Activated T-helper 1 cell treated with anti-CD3 and anti-CD28 coated beads, Interleukin-2, amount 50 U/mL, for 16 hours (primary cell): ENCODE measurements around the gene TYROBP.
A peak's percentile ranks its signal among the peaks of the same experiment; 100 is the strongest.
"Not testable (repeated sequence)": the region's sequence is repeated elsewhere in the genome, so short reads cannot be mapped to it uniquely, and the experiment has no call there.

Experiments used
- DNase-seq, 2 donors: peaks; one replicate each; pipeline ENCODE4 v3.0.0-alpha.2; 2020; ENCODE audit warnings: low read depth in 1 of 2, low spot score in 1 of 2

TYROBP gene

GRCh38 chr19:35901854-35902661 is 6.0 kb downstream of the TYROBP start, which contains the start of gene HCST:
TSS of gene HCST (plus strand) at chr19:35902529. CDS start at chr19:35902594, 65 bp downstream.
- peak in 1 of 2 donors; percentile 13 for DNase-seq

GRCh38 chr19:35901055-35901644 is 6.9 kb downstream of the TYROBP start:
- DNase-seq, result no peak

GRCh38 chr19:35899547-35900214 is 8.4 kb downstream of the TYROBP start:
- peak; percentile 69 to 81 for DNase-seq

GRCh38 chr19:35898499-35898809 is 9.6 kb downstream of the TYROBP start:
- no peak for DNase-seq

GRCh38 chr19:35897706-35898451 is 10.2 kb downstream of the TYROBP start:
- no peak for DNase-seq

GRCh38 chr19:35896643-35897040 is 11.5 kb downstream of the TYROBP start:
- no peak for DNase-seq

GRCh38 chr19:35895911-35896642 is 12.0 kb downstream of the TYROBP start:
- no peak for DNase-seq

- no peak for DNase-seq
Observed at GRCh38 chr19:35894342-35894741, 13.8 kb downstream of the TYROBP start.

- DNase-seq, result not testable (repeated sequence)
Observed at GRCh38 chr19:35891819-35892218, 16.3 kb downstream of the TYROBP start.

- no peak for DNase-seq
Observed at GRCh38 chr19:35890113-35890650, 17.9 kb downstream of the TYROBP start.

- DNase-seq, result no peak
Observed at GRCh38 chr19:35889370-35890112, 18.6 kb downstream of the TYROBP start.

- no peak for DNase-seq
Observed at GRCh38 chr19:35888398-35888797, 19.7 kb downstream of the TYROBP start.

- no peak for DNase-seq
Observed at GRCh38 chr19:35887197-35887596, 20.9 kb downstream of the TYROBP start.

- no peak for DNase-seq
Observed at GRCh38 chr19:35885904-35886303, 22.2 kb downstream of the TYROBP start.

GRCh38 chr19:35885225-35885738 is 22.8 kb downstream of the TYROBP start:
- DNase-seq, result no peak

GRCh38 chr19:35883882-35884281 is 24.2 kb downstream of the TYROBP start:
- DNase-seq, result no peak

- no peak for DNase-seq
Observed at GRCh38 chr19:35882114-35882832, 25.8 kb downstream of the TYROBP start.

GRCh38 chr19:35879770-35880317 is 28.3 kb downstream of the TYROBP start:
- peak; percentile 49 to 53 for DNase-seq

- no peak for DNase-seq
Observed at GRCh38 chr19:35879068-35879467, 29.0 kb downstream of the TYROBP start.
